Measurements from ENCODE around the gene COL19A1.

DNA sequence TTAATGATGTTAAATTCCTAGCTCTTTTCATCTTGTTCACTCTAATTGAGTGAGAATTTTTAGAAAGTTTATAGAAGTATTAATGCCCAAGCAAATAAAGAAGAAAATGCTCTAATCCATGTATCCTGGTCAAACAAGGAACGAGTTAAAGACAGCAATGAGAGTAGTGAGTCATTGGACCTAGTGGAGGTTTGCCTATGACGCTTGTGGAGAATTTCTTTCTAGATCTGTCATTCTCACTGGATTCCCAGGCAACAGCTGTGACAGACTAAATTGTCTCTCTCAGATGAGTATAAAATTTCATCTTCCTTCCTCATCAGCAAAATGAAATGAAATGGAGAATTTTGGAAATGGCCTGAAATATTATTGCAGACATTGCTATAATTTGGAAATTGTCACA is 127.9 kb downstream of the COL19A1 start:
- TF ChIP-seq EP300 (IDR thresholded peaks at IDR 0.05; ENCODE audit: borderline replicate concordance in 1 of 2, low read depth in 1 of 2, low read length in 1 of 2) = no peak
- TF ChIP-seq, protein P1, sequence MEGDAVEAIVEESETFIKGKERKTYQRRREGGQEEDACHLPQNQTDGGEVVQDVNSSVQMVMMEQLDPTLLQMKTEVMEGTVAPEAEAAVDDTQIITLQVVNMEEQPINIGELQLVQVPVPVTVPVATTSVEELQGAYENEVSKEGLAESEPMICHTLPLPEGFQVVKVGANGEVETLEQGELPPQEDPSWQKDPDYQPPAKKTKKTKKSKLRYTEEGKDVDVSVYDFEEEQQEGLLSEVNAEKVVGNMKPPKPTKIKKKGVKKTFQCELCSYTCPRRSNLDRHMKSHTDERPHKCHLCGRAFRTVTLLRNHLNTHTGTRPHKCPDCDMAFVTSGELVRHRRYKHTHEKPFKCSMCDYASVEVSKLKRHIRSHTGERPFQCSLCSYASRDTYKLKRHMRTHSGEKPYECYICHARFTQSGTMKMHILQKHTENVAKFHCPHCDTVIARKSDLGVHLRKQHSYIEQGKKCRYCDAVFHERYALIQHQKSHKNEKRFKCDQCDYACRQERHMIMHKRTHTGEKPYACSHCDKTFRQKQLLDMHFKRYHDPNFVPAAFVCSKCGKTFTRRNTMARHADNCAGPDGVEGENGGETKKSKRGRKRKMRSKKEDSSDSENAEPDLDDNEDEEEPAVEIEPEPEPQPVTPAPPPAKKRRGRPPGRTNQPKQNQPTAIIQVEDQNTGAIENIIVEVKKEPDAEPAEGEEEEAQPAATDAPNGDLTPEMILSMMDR (IDR thresholded peaks at IDR 0.05) = no peak
- no peak for TF ChIP-seq TEAD4 (IDR thresholded peaks at IDR 0.05; ENCODE audit: borderline replicate concordance, insufficient read depth)
- TF ChIP-seq, protein P2, sequence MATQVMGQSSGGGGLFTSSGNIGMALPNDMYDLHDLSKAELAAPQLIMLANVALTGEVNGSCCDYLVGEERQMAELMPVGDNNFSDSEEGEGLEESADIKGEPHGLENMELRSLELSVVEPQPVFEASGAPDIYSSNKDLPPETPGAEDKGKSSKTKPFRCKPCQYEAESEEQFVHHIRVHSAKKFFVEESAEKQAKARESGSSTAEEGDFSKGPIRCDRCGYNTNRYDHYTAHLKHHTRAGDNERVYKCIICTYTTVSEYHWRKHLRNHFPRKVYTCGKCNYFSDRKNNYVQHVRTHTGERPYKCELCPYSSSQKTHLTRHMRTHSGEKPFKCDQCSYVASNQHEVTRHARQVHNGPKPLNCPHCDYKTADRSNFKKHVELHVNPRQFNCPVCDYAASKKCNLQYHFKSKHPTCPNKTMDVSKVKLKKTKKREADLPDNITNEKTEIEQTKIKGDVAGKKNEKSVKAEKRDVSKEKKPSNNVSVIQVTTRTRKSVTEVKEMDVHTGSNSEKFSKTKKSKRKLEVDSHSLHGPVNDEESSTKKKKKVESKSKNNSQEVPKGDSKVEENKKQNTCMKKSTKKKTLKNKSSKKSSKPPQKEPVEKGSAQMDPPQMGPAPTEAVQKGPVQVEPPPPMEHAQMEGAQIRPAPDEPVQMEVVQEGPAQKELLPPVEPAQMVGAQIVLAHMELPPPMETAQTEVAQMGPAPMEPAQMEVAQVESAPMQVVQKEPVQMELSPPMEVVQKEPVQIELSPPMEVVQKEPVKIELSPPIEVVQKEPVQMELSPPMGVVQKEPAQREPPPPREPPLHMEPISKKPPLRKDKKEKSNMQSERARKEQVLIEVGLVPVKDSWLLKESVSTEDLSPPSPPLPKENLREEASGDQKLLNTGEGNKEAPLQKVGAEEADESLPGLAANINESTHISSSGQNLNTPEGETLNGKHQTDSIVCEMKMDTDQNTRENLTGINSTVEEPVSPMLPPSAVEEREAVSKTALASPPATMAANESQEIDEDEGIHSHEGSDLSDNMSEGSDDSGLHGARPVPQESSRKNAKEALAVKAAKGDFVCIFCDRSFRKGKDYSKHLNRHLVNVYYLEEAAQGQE (IDR thresholded peaks at IDR 0.05; ENCODE audit: low read depth, low read length) = no peak
- TF ChIP-seq YY1 (IDR thresholded peaks at IDR 0.05; ENCODE audit: low read depth) = no peak
- no peak for TF ChIP-seq SMC3 (IDR thresholded peaks at IDR 0.05; ENCODE audit: low read depth, low read length)
- TF ChIP-seq, protein P3, sequence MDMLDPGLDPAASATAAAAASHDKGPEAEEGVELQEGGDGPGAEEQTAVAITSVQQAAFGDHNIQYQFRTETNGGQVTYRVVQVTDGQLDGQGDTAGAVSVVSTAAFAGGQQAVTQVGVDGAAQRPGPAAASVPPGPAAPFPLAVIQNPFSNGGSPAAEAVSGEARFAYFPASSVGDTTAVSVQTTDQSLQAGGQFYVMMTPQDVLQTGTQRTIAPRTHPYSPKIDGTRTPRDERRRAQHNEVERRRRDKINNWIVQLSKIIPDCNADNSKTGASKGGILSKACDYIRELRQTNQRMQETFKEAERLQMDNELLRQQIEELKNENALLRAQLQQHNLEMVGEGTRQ (IDR thresholded peaks at IDR 0.05; ENCODE audit: borderline replicate concordance, low read depth, low read length) = no peak
- TF ChIP-seq FOSL2 (IDR thresholded peaks at IDR 0.05; ENCODE audit: borderline replicate concordance, low read depth) = no peak

All from SK-N-SH (cell line).